Activated CD8-positive, alpha-beta memory T cell treated with anti-CD3 and anti-CD28 coated beads, Interleukin-2, amount 50 U/mL, for 1 hour (primary cell): ENCODE data around the gene GCM1.
"Not testable (repeated sequence)": the region's sequence is repeated elsewhere in the genome, so short reads cannot be mapped to it uniquely, and the experiment has no call there.

Experiments used
- DNase-seq: peaks from one replicate; pipeline ENCODE4 v3.0.0-alpha.2; 2020; ENCODE audit errors: extremely low read depth

GCM1 gene

GRCh38 chr6:53148684-53149083 is at the start of gene GCM1:
Gene GCM1, minus strand, starts transcription at chr6:53148841. Its CDS starts 3,209 bp downstream, at chr6:53145632.
- no peak for DNase-seq

DNA sequence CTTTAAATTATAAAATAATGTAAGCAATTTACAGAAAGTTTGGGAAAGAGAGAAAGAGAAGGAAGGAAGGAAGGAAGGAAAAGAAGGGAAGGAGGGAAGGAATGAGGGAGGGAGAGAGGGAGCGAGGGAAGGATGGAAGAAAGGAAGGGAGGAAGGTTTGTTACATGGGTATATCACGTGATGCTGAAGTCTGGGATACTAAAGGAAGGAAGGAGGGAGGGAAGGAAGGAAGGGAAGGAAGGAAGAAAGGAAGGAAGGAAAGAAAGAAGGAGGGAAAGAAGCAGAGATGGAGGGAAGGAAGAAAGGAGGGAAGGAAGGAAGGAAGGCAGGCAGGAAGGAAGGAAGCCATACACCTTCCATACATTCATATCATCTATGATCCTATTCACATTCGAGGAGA is 48.9 kb upstream of the GCM1 start:
- DNase-seq = no peak

- no peak for DNase-seq
Observed at GRCh38 chr6:53195048-53195447, 46.4 kb upstream of the GCM1 start.

GRCh38 chr6:53192682-53193188 is 44.1 kb upstream of the GCM1 start:
- no peak for DNase-seq

GRCh38 chr6:53189554-53189953 is 40.9 kb upstream of the GCM1 start:
- DNase-seq = no peak

DNA sequence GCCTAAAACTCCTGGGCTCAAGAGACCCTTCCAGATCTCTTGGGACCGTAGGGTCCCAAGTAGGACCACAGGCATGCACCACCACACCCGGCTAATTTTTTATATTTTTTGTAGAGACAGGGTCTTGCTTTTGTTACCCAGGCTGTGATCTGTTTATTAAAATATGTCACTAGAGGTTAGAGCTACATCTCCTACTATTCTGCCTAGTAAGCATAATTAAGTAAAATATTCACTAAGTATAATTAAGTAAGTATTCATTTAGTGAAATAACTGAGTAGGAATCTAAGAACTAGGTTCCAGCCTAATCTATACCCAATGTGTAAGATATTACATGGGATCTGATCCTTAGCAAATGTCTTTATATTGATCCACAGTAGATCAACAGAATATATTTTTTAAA is 40.2 kb upstream of the GCM1 start:
- no peak for DNase-seq

- no peak for DNase-seq
Observed at GRCh38 chr6:53180678-53181077, 32.0 kb upstream of the GCM1 start.

GRCh38 chr6:53179961-53180651 is 31.5 kb upstream of the GCM1 start:
- DNase-seq = no peak

GRCh38 chr6:53178837-53179432 is 30.3 kb upstream of the GCM1 start:
- no peak for DNase-seq

DNA sequence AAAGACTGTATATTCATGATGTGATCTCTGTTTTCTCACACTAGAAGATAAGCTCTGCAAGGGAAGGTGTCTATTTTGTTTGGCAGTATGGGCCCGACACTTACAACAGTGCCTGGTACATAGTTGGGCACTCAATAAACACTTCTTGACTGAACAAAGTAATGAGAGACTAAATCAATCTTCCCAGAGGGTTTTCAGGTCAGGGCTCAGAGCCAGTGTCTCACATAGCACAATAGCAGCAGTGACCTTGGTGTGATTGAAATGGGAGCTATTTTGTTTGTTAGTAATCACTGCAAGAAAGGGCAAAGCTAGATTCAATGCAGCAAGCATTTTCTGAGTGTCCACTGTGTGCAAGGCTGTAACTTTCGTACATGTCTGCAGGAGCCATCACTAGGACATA is 26.4 kb upstream of the GCM1 start:
- no peak for DNase-seq

DNA sequence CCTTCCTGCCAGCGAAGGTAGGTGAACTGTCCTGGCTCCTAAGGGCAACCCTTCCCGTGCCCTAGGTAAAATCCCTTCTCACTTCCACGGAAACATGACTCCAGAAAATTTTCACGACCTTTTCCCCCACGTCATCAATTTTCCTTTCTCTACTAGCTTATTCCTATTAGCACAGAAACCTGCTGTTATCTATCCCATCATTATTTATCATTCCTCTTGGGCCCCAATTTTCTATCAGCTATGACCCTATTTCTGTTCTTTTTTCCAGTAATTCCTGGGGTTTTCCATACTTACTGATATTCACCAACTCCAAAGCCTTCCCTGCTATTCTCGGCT is 23.8 kb upstream of the GCM1 start:
- DNase-seq = no peak

- DNase-seq = peak; percentile 73
Observed at GRCh38 chr6:53171605-53172467, 23.2 kb upstream of the GCM1 start.

- no peak for DNase-seq
Observed at GRCh38 chr6:53168516-53169267, 20.1 kb upstream of the GCM1 start.

GRCh38 chr6:53165293-53165692 is 16.7 kb upstream of the GCM1 start:
- DNase-seq = no peak

- no peak for DNase-seq
Observed at GRCh38 chr6:53162606-53163005, 14.0 kb upstream of the GCM1 start.

DNA sequence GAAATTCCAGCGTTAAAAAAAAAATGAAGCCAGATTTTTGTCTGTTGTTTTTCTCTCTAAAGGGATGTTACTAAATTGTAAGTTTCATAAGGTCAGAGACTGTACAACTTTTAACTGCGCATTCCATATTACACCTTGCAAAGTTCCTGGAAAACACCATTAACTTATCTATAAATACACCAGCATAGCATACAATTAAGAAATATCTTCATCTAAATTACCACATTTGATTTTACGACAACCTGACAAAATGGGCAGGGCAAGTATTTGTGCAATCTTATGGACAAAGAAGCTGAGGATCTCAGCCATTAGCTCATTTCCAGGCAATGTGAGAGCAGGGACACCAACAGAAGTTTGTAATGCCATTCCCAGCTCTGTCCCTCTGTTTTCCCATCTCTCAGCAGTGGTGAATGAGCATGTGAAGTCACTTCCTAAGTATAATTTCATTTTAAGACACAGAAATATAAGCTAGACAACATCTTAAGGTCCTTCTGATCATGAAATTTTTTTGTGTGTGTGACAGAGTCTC is 12.9 kb upstream of the GCM1 start:
- DNase-seq = no peak

- no peak for DNase-seq
Observed at GRCh38 chr6:53159558-53159957, 10.9 kb upstream of the GCM1 start.

DNA sequence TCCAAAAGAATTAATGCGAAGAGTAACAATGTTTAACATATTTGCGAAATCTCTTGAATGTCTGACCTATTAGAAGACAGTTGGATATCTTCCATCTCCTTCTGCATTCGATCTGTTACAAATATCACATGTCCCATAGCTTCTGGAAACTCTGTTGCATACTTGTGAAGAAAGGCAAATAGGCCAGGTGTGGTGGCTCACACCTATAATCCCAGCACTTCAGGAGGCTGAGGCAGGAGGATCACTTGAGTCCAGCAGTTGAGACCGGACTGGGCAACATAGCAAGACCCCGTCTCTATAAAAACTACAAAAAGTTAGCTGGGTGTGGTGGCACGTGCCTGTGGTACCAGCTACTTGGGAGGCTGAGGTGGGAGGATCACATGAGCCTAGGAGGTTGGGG is 9.4 kb upstream of the GCM1 start:
- not testable (repeated sequence) for DNase-seq

- not testable (repeated sequence) for DNase-seq
Observed at GRCh38 chr6:53155279-53155678, 6.6 kb upstream of the GCM1 start.

DNA sequence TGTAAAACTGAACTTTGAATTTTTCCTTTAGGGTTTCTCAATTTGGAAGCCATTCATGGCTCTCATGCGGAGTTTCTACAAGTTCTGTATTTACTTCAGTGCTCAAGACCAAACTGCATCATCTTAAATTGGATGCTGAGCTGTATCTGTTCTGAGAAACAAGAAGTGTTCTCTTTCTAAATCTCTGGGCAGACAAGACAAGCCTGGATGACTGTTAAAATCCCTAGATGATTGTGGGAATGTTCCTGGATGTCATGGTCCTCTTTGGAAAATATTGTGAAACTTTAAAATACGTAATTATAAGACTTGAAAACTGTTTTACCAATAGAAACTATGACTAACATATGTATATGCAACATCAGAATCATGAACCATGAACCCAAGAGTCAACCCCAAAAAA is 6.2 kb upstream of the GCM1 start:
- DNase-seq = no peak

DNA sequence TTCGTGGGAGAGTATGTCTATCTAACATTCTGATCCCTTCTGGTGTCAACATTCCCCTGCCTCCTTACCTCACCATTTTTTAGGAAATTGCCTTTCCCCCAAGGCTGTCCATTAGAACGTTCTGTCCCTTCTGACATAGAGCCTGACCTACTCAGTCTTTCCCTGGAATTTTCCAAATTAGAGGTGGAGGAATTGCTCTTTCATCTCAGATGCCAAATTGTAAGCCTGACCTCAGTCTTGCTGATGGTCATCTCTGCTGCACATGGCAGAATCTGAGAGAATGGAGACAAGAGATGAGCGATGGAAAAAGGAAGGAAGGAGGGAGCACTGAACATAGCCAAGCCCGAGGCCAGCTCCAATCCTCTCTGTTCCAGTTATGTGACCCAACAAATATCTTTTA is 5.4 kb upstream of the GCM1 start:
- no peak for DNase-seq

DNA sequence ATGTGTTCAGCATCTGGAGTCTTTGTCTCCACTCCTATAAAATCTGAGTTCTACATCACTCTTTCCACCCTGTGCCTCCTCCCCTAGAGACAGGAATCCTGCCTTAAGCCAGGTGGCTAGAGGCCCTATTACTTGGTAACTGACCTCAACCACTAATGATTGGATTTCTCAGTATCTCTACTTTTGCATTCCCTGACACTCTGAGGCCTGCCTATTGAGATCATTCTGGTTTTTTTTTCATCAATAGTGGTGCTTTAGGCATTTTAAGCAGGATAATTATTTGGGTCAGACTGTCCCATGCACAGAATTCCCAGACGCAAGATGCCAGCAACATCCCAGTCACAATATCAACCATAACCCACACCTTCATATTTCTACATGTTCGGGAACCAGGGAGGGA is 3.9 kb upstream of the GCM1 start:
- DNase-seq = no peak
